IPS DF 19.7 (cell line): Measurements from ENCODE around the gene MAJIN.

Experiments used
- DNase-seq: peaks from one replicate; pipeline ENCODE4 v3.0.0-alpha.2; 2013; ENCODE audit warnings: low read depth, low spot score

MAJIN gene

DNA sequence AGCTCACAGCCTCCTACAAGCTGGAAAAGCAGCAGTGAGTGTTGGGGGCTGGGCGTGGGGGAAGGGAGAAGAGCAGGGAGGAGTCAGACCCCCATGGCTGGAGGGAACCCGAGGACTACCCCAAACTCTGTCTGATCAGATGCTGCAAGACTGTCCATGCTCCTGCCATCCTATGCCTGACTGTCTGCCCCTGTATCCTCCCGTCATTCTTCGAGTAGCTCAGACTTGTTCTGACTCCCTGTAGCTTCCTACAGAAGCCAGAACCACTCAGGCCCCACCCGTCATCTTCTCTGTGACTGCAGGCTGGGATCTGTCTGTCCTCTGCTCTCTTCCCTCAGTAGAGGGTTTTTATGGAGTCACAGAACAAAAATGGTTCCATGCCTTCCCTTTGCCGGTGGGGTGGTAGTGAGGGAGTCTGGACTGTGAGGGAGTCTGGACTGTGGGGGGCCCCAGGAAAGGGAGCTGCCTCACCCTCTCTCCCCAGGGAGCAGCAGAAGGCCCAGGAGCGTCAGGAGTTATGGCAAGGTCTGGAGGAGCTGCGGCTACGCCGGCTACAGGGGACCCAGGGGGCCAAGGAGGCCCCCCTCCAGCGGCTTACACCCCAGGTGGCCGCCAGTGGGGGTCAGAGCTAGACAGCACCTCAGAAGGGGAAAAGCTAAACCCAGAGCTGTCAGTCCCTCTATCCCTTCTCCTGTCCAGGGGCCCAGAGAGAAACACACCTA is 38.5 kb downstream of the MAJIN start:
- no peak for DNase-seq

DNA sequence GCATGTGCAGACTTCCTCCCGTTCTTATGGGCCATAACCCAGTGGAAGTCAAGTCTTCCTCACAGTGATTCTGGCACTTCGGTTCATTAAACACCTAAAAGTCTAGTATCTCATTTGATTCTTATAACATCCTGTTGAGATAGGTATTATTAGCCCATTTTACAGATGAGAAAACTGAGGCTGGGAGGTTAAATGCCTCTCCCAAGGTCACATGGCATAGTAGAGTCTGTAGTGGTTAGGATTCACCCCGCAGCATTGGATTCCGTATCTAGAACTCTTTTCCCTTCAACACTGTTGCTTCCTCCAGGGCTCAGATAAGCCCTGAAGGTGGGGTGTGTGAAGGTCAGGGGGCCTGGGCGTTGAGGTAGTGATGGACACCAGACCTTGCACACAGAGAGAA is 39.6 kb downstream of the MAJIN start:
- no peak for DNase-seq

DNA sequence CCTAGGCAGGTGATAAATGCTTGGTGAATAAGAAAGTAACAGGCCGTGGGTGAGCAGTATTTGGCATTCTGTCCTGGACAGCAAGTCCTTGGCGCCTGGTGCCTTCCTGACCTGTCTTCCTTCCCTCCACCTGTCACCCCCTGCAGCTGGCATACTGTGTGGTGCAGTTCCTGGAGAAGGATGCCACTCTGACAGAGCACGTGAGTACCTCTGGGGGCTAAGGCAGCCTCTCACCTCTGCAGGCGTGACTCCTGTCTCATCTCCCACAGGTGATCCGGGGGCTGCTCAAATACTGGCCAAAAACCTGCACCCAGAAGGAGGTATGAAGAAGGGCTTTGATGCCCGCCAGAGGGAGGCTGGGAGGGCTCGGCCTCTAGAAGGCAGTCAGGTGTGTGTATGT is 40.6 kb downstream of the MAJIN start:
- DNase-seq, result no peak

DNA sequence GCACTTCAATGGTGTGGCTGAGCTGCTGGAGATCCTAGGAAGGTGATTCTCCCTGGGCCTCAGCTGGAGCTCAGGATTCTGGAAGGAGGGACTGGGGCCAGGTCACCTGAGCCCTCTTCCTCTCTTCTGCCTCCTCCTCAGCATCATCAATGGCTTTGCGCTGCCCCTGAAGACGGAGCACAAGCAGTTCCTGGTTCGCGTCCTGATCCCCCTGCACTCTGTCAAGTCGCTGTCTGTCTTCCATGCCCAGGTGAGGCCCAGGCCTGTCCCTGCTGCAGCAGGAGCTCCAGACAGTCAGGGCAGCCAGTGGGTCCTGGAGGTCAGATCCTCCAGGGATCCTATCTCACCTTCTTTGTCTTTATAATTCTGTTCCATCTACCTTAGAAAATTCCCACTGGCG is 41.6 kb downstream of the MAJIN start:
- DNase-seq, result no peak

DNA sequence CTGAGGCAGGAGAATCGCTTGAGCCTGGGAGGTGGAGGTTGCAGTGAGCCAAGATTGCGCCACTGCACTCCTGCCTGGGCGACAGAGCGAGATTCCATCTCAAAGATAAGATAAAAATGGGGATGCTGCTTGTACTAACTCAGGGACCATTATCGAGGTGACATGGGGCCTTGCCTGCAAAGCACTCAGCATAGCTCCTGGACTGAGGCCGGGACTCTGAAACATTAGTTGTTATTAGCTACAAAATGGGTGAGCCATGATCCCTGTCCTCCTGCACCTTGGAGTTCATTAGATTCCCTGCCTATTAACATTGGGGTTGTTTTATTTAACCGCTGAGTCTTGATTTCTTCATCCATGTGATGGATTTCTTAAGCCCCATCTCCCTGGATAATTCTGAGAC is 42.3 kb downstream of the MAJIN start:
- DNase-seq, result no peak

DNA sequence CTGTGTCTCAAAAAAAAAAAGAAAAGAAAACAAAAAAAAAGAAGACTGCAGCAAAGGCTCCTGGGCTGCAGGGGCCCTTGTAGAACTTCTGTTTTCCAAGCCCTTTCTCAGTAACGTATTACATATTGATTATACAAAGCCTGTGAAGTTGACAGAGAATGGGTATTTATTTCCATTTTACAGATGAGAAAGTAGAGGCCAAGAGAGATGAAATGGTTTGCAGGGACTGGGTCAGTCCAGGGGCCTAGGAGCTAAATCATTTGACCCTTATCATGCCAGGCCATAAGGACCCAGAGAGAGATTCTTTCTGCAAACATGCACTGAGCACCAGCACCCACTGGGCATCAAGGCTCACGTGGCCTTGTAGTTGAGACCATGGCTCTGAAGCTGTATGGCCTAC is 43.0 kb downstream of the MAJIN start:
- no peak for DNase-seq

DNA sequence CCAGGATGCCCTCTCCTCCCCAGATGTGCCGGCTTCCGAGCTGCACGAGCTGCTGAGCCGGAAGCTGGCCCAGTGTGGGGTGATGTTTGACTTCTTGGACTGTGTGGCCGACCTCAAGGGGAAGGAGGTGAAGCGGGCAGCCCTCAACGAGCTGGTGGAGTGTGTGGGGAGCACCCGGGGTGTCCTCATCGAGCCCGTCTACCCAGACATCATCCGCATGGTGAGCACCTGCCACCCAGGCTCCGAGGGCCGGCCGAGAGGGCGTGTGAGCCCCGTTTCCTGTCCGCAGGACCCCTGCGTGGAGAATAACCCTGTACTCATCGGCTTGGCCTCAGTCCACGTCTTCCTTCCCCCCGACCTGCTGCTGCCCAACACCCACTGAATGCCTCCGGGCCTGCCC is 45.2 kb downstream of the MAJIN start:
- DNase-seq, result no peak

DNA sequence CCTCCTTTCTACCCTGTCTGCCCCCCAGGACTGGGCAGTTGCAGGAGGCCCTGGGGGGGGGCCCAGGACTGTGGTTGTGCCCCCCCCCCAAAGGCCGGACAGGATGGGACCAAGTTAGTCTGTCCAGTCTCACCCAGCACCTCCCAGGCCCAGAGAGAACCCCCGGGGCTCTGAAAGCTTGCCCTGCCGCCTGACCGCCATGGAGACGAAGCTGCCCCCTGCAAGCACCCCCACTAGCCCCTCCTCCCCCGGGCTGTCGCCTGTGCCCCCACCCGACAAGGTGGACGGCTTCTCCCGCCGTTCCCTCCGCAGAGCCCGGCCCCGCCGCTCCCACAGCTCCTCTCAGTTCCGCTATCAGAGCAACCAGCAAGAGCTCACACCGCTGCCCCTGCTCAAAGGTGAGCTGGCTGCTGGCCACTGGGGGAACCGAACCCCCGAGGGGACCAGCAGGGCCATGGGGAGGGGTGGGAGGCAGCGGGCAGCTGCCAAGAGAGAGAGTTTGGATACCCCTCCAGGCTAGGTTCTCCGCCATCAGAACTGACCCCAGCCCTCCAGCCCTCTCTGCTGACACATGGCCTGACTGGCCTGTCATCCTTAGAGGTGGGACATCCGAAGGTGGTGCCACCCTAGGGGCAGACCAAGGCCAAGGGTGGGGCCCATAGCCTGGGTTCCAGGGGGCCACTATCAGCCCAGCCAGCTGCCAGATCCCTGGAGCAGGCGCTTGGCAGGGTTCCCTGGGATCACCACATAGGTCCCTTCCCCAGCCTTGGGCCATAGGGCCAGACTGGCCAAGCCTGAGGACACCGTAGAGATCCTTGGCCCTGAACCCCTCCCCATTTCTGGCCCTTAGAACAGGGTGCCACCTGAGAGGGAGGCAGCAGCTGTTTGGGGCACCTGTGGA is 46.1 kb downstream of the MAJIN start:
- no peak for DNase-seq

DNA sequence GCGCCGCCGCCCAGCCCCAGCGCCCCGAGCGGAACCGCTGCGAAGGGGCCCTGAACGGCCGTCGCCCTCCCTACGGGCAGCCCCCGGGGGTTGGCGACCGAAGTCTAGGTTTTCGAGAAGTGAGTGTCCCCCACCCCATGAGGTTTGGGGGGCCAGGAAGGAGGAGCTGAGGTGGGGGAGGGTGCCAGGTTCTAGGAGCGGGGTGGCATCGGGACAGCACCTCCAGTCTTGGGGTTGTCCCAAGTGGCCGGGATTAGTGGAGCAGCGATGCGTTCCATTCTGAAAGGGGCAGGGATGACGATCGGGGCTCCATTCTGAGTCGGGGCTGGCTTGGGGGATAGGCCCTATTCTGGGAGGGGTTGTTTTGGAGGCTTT is 47.0 kb downstream of the MAJIN start:
- no peak for DNase-seq

DNA sequence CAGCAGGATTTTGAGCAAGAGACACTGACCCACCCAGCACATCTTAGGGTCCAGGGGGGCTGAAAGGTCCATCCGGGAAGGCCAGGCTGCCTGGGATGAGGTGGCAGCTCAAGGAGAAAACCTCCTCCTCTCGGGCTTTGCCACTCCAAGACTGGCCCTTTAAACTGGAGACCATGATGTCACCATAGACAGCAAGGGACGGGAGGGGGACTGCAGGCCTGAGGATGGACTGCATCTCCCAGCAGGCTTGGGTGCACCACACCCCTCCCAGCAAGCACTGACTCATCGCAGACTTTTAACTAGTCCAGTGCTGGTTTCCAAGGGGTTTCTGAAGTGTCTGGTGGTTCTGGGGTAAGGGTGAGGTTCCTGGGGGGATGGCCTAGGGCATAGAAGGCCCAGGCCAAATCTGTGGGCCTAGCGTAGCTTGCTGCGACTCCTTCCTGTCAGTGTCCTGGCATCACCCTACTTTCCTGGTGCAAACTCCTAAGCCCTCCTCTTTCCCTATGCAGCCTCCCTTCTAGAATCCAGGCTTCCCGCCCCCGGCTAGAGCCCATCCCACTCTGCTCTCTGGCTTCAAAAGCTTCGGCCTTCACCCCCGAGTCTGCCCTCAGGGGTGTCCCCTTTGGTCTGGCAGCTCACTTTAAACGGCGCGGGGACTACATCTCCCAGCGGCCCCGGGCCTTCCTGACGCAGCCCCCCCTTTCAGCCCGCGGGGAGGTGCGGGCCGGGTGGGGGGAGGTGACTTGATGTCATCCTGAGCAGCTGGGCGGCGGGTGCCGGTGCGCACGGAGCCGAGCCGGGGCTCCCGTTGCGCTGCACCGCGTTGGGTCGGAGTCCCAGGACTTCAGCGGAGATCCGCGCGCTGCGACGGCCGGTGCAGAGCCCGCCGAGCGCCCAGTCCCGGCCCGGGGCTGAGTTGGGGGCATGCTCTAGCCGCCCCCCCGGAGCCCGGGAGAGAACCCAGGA is 47.7 kb downstream of the MAJIN start, which contains the start of gene PPP2R5B:
Gene PPP2R5B (plus strand): TSS at position 746 of the 966 bp plus-strand sequence. CDS start 1,046 bp downstream, outside the sequence.
- peak; percentile 74 for DNase-seq

DNA sequence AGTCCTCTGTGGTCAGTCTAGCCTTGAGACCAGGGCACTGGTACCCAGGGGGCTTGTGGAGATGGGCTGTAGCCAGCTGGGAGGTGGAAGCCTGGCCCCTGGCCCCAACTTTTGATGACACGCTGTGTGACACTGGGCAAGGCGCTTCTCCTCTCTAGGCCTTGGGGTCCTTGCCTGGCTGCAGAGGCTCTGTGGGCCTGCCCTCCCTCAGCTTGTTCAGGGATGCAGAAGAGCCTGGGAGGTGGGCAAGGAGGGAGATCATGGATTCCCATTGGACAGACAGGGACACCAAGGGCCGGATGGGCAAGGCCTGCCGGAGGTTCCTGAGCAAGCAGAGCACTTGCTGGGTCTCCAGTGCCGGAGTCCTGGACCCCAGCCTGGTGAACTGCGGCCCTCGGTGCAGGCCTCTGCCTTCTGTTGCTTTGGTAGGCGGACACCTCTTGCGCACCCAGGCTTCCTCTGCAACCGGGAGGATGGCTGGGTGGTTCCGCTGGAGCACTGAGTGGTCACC is 48.7 kb downstream of the MAJIN start:
- no peak for DNase-seq

DNA sequence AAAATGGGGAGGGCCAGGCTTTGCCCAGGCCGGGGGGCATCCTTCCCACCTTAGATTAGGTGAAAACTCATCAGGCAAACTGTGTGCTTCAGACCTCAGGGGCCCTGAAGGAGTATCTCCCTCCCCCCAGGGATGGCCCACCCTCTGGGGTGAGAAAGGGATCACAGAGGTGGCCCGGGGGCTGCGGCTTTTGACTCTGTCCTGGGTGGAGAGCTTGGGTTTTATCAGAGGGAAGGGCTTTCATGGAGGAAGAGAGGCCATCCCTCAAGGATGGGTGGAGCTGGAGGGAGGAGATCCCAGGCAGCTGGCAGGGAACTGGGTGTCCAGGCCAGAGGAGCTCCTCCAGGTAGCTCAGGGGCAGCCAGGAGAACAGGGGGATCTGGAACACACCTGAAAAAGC is 50.5 kb downstream of the MAJIN start:
- DNase-seq, result no peak

DNA sequence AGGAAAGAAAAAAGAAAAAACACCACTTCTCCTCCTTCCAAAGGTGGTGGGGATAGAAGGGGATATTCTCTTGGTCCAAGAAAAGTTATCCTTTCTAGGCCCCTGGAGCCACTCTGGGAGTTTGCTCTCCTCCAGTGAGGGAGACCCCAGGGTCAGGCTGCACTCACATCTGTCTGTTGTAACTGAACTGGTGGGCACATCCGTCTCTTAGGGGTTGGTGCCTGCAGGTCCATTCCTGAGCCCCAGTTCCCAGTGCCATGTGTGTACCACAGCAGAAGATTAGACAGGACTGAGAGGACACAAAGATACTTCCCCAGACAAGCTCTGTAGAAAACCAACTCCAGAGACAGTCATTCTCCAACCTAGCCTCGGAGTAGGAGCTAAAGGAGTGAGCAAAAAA is 51.8 kb downstream of the MAJIN start:
- no peak for DNase-seq

DNA sequence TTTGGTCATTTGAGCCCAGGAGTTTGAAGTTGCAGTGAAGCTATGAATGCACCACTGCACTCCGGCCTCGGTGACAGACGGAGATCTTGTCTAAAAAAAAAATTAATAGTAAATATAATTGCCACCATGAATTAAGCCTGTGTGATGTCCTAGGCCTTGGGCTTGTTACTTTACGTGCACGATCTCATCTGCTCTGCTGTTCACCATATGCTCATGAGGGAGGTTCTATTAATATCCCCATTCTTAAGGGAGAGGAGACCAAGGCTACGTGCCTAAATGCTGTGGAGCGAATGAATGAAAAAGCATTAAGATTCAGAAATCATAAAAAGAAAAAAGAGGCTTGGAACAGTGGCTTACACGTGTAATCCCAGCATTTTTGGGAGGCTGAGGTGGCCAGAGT is 52.3 kb downstream of the MAJIN start:
- DNase-seq, result no peak

DNA sequence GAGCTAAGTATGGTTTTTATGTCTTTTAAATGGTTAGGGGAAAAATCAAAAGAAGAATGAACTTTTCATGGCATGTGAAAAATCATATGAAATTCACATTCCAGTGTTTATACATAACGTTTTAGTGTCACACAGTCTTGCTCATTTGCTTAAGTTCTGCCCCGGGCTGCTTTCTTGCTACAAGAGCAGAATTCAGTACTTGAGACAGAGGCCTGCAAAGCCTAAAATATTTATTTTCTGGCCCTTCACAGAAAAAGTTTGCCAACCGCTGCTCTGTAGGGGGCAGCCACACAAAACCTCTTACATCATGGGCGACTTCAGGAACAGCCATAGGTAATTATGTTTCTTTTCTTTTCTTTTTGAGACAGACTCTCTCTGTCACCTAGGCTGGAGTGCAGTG is 53.9 kb downstream of the MAJIN start:
- DNase-seq, result no peak

DNA sequence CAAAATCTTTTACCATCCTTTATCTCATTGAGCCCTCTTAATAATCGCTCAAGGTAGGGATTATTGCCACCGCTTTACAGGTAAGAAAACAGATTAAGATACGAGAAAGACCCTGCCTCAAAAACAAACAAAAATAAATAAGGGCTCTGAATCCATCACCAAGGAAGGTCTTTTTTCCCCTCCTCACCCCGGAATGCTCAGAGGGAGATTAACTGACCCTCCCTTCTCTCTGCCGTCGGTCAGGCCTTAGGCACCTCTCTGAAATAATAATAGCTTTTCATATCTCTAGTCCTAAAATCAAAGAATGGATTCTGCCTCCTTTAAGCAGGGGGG is 54.3 kb downstream of the MAJIN start:
- DNase-seq, result no peak

DNA sequence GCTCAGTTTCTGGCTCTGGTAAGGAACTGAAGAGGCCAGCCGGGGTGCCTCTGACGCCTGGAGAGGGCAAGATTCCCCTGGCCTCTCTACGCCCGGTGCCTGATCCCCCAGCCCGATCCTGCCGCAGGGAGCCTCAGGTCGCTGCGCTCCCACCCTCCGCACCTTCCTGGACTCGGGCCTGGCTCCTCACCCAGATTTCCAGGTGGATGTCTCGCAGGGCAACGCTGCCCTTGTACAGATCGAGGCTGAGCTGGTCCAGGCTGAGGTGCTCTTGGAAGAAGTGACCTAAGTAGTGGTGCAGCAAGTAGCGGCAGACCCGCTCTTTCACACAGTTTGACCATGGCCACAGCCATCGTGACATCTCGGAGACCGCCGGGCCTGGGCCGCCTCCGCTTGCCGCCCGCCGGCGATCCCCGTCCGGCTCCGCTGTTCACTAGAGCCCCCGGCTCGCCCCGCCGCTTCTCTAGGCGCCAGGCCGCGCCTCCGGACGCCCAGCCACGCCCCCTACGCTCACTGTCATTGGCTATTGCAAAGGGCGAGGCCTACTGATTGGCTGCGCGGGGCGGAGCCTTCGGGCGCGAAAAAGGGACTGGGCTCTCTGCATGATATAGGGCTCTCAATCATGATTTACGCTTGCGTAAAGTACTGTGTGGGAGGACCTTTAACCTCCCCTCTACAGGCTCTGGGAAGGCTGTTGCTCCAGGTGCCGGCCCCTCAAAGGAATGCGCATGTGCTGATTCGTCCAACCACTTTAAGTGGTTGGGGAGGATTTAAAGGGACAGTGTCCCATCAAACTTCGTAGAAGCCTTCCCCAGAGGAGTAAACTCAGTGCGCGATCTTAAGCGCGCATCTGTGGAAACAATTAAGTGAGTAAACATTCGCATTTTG is 54.9 kb downstream of the MAJIN start, which contains the start of gene ATG2A:
Gene ATG2A (minus strand): TSS at position 435 of the 888 bp plus-strand sequence. CDS start 74 bp downstream, at position 361.
- DNase-seq, result peak; percentile 99

DNA sequence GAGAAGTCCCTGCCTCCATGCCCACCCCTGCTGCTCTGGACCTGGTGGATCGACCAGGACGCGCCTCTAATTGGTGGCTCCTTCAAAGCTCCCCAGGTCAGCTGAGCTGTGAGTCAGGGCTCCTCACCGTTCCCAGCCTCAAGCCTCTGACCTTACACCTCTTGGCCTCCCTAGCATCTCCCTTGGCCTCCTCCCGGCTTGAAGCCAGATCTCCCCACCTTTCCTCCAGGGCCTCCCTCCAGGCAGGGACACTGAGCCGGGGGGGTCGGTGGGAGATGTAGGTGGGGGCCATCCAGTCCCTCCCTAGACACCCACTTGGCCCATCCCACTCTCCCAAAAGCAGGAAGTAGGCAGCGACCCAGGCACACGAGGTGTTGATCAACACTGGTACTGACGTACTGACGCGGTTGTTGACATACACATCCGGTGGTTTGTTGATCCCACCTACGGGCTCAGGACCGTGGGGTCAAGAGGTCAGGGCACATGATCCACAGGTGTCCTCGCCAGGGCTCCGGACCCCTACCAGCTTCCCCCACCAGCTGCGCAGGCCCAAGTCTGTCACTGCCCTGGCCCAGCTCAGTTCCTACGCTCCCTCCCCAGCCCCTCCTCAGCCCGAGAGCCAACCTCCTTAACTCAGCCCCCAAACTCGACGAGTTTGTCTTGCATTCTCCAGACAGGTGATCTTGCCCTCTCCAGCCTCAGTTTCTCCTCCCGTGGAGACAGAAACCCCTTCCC is 55.7 kb downstream of the MAJIN start:
- DNase-seq, result no peak

DNA sequence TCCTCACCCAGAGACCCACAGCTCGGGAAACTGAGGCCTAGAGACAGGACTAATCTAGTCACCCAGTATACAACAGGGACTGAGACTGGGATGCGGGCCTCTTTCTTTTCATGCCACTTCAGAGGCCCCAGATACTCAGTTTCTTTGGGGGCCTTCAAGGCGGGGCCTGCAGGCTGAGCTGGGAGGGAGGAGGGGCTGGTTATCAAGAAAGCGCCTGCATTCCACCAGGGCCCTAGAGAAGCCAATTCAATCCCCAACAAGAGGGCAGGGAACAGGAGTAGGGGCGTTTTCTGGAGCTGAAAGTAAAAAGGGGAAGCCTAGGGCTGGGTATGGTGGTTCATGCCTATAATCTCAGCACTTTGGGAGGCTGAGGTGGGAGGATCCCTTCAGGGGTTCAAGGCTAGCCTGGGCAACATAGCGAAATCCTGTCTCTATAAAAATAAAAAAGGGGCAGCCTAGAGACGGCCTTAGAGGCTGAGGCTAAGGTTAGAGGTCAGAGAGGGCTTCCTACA is 56.5 kb downstream of the MAJIN start:
- DNase-seq, result no peak

DNA sequence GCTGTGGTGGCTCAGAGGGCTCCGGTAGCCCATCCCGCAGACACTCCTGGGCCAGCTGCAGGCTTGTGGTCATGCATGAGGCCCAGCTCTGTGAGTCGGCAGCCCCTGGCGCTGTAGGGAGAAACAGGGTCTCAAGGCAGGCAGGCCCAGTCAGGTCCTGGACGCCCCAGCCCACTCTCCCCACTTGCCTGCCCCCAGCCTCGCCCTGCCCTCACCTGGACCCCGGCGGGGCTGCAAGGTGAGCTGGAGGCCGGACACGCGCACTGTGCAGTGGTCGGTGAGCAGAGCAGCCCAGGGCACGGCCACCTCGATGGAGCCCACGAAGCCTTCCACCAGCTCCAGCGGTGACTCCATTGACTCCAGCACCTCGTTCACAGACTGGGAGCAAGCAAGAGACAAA is 57.8 kb downstream of the MAJIN start:
- no peak for DNase-seq
